HepG2 (cell line): ENCODE results near the gene IRF1.

Experiments used
- HNRNPL ChIP-seq: fragments of 200-400 bp; formaldehyde crosslinking; IDR thresholded peaks from 2 replicates; pipeline ENCODE4 v1.6.1; 2017; ENCODE audit warnings: mild to moderate bottlenecking, low read depth, low read length
- ZNF468 ChIP-seq: sonication (generic); formaldehyde crosslinking; IDR thresholded peaks from 2 replicates; pipeline ENCODE4 v1.8.0; 2022; ENCODE audit warnings: mild to moderate bottlenecking, moderate library complexity, missing genetic modification reagents

DNA sequence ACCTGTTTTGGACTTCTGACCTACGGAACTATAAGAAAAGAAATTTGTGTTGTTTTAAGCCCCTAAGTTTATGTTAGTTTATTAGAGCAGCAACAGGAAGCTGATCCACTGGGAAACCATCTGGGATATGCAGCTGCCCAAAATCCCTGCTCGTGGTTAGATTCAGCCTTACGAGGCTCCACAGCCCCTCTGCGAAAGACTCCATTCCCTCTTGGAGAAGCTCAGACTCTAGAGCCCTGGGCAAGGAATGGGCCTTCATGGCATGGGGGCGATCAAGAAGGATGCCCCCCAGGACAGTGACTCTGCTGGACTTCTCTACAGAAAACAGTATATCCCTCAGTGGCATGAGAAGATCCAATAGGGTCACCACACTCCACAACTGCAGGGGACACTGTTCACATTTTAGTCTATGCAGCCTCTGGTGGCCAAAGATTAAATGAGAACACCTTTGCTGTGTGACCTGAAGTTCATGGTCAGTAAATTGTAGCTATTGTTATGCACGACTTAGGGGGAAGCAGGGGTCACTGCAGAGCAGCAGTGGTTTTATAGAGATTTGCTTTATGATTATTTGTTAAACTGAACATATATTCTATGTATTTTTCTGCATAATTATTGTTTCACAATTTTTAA, 21.1 kb downstream of the IRF1 start:
- TF ChIP-seq ZNF468 (CRISPR knock-in tag): no peak
- no peak for TF ChIP-seq HNRNPL
